AG10803 (cell line): ENCODE data around the gene TIMD4.

Experiments used
- DNase-seq: peaks from one replicate; pipeline ENCODE4 v3.0.0; 2010; ENCODE audit warnings: low read depth
- H3K4me3 ChIP-seq: 2 replicates; pipeline ENCODE4 v1.5.1; 2011; ENCODE audit warnings: mild to moderate bottlenecking, low read length, control low read depth
- TF ChIP-seq, protein P1 (sequence below): conservative IDR thresholded peaks from 2 replicates; pipeline ENCODE4 v1.5.1; 2011; ENCODE audit warnings: mild to moderate bottlenecking, low read length, control low read depth, inconsistent platforms

TIMD4 gene

GRCh38 chr5:156909180-156909579, 53.8 kb downstream of the TIMD4 start:
- TF ChIP-seq, protein P1, sequence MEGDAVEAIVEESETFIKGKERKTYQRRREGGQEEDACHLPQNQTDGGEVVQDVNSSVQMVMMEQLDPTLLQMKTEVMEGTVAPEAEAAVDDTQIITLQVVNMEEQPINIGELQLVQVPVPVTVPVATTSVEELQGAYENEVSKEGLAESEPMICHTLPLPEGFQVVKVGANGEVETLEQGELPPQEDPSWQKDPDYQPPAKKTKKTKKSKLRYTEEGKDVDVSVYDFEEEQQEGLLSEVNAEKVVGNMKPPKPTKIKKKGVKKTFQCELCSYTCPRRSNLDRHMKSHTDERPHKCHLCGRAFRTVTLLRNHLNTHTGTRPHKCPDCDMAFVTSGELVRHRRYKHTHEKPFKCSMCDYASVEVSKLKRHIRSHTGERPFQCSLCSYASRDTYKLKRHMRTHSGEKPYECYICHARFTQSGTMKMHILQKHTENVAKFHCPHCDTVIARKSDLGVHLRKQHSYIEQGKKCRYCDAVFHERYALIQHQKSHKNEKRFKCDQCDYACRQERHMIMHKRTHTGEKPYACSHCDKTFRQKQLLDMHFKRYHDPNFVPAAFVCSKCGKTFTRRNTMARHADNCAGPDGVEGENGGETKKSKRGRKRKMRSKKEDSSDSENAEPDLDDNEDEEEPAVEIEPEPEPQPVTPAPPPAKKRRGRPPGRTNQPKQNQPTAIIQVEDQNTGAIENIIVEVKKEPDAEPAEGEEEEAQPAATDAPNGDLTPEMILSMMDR = no peak
- no peak overlapping the region for H3K4me3 ChIP-seq
- DNase-seq = no peak

DNA sequence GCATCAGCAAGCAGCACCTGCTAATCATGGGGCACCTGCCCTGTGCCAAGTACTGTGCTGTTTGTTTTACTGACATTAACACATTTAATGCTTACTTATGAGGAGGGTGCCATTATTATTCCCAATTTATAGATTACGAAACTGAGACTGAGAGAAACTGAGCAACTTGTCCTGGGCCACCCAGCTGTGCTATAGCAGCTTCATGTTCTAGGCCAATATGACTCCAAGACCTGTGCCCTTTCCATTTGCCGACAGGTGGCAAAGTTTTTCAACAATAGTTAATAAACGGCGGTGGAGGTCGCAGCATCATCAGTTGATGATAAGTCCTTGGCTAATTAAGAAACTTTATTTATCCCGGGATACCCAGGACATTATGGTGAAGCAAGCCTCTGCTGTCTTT, 55.4 kb downstream of the TIMD4 start:
- DNase-seq = no peak
- TF ChIP-seq, protein P1 = no peak
- H3K4me3 ChIP-seq = no peak overlapping the region

- TF ChIP-seq, protein P1 = no peak
- no peak for DNase-seq
- H3K4me3 ChIP-seq = no peak overlapping the region
These were observed 56.2 kb downstream of the TIMD4 start for GRCh38 chr5:156906807-156907206.

GRCh38 chr5:156896546-156896945, 66.5 kb downstream of the TIMD4 start:
- TF ChIP-seq, protein P1 = no peak
- H3K4me3 ChIP-seq = no peak overlapping the region
- peak; percentile 4 for DNase-seq

DNA sequence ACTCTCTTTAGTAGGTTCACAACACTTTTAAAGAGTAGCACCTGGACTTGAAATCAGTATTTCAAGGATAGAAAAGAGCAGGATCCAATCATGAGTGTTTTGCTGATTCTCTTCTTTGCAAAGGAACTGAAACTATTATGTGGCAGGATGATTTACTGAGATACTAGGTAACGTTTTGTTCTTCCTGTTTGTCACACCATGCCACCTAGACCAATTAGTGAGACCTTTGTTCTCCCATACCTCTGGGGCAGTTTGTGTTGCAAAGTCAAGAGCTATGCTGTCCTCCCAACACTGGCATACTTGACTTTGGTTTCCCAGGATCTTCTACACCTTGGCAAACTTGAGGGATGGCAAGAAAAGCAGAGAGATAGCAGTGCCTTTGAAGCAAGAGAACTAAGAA, 69.5 kb downstream of the TIMD4 start:
- TF ChIP-seq, protein P1 = no peak
- no peak overlapping the region for H3K4me3 ChIP-seq
- no peak for DNase-seq

DNA sequence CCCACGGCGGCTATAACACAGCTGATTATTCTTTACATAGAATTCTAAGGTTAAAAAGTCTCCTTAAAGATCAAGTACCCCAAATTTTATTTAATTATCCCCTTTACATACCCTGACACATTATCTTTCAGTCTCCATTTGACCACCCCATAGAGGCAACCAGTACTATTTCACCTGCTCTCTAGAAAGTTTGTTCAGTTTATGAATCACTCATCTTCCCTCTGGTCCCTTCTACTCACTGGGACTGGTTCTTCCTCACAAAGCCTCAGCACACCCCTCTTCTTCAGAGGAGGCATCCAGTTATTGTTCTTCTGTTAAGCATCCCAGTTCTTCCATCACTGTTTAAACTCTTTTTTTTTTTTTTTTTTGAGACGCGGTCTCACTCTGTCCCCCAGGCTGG, 70.2 kb downstream of the TIMD4 start:
- TF ChIP-seq, protein P1 = no peak
- no peak overlapping the region for H3K4me3 ChIP-seq
- DNase-seq = no peak

- DNase-seq = no peak
- H3K4me3 ChIP-seq = no peak overlapping the region
- TF ChIP-seq, protein P1 = no peak
These were observed 70.8 kb downstream of the TIMD4 start for GRCh38 chr5:156892223-156892622.
